Esophagus muscularis mucosa (tissue), 3 donors: ENCODE measurements around the gene MARF1.

Experiments used
- POLR2A ChIP-seq: fragments of 450-650 bp; IDR thresholded peaks from one replicate; pipeline ENCODE4 v1.6.1; 2017; ENCODE audit warnings: antibody characterized with exemption, moderate library complexity, mild to moderate bottlenecking, low read depth
- TF ChIP-seq, protein P1 (sequence below), 3 experiments: fragments of 200-600 bp in 2 of 3; fragments of 450-650 bp in 1 of 3; sonication (generic) in 2 of 3; IDR thresholded peaks; one replicate each; pipeline ENCODE4 v1.5.1; 2017 to 2019; ENCODE audit warnings: antibody characterized with exemption in 3 of 3, mild to moderate bottlenecking in 2 of 3, moderate library complexity in 1 of 3

DNA sequence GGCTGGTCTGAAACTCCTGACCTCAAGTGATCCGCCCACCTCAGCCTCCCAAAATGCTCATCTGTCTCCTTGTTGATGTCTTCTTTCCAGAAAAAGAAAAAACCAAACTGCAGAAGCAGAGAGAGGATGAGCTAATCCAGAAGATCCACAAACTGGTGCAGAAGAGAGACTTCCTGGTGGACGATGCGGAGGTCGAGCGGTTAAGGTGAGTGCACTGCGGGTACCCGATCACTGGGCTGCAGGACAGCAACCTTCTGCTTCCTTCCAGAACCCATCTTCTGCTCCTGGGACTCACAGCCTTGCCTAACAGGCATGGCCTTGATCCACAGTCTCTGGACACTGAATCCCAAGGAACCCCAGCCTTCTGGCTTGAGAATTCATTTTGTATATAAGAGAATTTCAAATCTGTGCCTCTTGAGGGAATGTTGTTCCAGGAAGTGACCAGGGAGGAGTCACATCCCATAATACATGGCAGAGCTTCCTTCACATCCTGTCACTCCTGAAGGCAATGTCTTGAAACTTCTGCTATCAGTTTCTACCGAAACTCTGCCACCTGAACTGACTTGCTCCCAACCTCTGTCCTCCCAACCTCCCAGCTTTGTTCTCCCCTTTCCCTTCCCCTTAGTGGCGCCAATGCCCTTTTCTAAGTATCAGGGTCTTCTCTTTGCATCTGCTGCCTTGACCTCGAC is 61.7 kb downstream of the MARF1 start:
- TF ChIP-seq, protein P1, sequence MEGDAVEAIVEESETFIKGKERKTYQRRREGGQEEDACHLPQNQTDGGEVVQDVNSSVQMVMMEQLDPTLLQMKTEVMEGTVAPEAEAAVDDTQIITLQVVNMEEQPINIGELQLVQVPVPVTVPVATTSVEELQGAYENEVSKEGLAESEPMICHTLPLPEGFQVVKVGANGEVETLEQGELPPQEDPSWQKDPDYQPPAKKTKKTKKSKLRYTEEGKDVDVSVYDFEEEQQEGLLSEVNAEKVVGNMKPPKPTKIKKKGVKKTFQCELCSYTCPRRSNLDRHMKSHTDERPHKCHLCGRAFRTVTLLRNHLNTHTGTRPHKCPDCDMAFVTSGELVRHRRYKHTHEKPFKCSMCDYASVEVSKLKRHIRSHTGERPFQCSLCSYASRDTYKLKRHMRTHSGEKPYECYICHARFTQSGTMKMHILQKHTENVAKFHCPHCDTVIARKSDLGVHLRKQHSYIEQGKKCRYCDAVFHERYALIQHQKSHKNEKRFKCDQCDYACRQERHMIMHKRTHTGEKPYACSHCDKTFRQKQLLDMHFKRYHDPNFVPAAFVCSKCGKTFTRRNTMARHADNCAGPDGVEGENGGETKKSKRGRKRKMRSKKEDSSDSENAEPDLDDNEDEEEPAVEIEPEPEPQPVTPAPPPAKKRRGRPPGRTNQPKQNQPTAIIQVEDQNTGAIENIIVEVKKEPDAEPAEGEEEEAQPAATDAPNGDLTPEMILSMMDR (IDR thresholded peaks at IDR 0.05): no peak
- no peak for TF ChIP-seq POLR2A
